CD14-positive monocyte (primary cell): ENCODE results near the gene ADAMTS8. TPM values are rescaled to one million over a fixed set of nuclear protein-coding genes. Genes with fewer than 3 reads are reported as not detected.

ENCODE experiments used
- DNase-seq, 3 donors: peaks; one replicate each; pipeline ENCODE4 v3.0.0-alpha.2; 2011 to 2022
- H2AFZ ChIP-seq: 2 replicates; pipeline ENCODE4 v1.6.0; 2012; ENCODE audit warnings: mild to moderate bottlenecking, low read depth, low read length, inconsistent platforms; ENCODE audit not compliant: insufficient read depth, poor library complexity, severe bottlenecking
- H3K27ac ChIP-seq, 2 donors: 1 replicate in 1 of 2; 2 replicates in 1 of 2; pipeline ENCODE4 v1.5.1; 2012 to 2013; ENCODE audit warnings: low read length in 2 of 2, control low read depth in 1 of 2, inconsistent platforms in 1 of 2, low read depth in 1 of 2, mild to moderate bottlenecking in 1 of 2
- H3K27me3 ChIP-seq, 2 donors: one replicate each; pipeline versions ENCODE4 v1.6.0 to v1.6.1; 2011 to 2013; ENCODE audit warnings: low read length in 2 of 2; ENCODE audit not compliant: control insufficient read depth in 2 of 2, insufficient read depth in 2 of 2
- H3K36me3 ChIP-seq, 2 donors: replicated peaks in 1 of 2; 1 replicate in 1 of 2; 2 replicates in 1 of 2; pipeline versions ENCODE4 v1.5.1 to v1.6.1; 2012 to 2013; ENCODE audit warnings: low read length in 2 of 2, control low read depth in 1 of 2, inconsistent platforms in 1 of 2, mild to moderate bottlenecking in 1 of 2; ENCODE audit not compliant: insufficient read depth in 2 of 2, control insufficient read depth in 1 of 2
- H3K4me1 ChIP-seq, 2 donors: 1 replicate in 1 of 2; 2 replicates in 1 of 2; pipeline versions ENCODE4 v1.5.1 to v1.6.1; 2012 to 2013; ENCODE audit warnings: low read length in 2 of 2, control low read depth in 1 of 2, inconsistent platforms in 1 of 2, mild to moderate bottlenecking in 1 of 2, moderate library complexity in 1 of 2; ENCODE audit not compliant: insufficient read depth in 2 of 2, control insufficient read depth in 1 of 2
- H3K4me2 ChIP-seq: replicated peaks from 2 replicates; pipeline ENCODE3; 2012; ENCODE audit warnings: low read length, moderate library complexity, mild to moderate bottlenecking; ENCODE audit not compliant: poor library complexity, severe bottlenecking; ENCODE audit errors: extremely low read depth
- H3K4me3 ChIP-seq, 3 experiments: fragments of 200-600 bp in 1 of 3; sonication (generic) in 1 of 3; replicated peaks in 1 of 3; 1 replicate in 2 of 3; 2 replicates in 1 of 3; pipeline ENCODE4 v1.5.1; 2011 to 2013; ENCODE audit warnings: low read length in 3 of 3, mild to moderate bottlenecking in 3 of 3, control low read depth in 2 of 3, low read depth in 2 of 3, inconsistent platforms in 1 of 3, moderate library complexity in 1 of 3
- H3K79me2 ChIP-seq: 2 replicates; pipeline ENCODE4 v1.6.0; 2012; ENCODE audit warnings: mild to moderate bottlenecking, control low read depth, inconsistent platforms, low read length, moderate library complexity; ENCODE audit not compliant: insufficient read depth
- H3K9ac ChIP-seq: 2 replicates; pipeline ENCODE4 v1.6.0; 2017; ENCODE audit warnings: low read length, mild to moderate bottlenecking; ENCODE audit not compliant: insufficient read depth, poor library complexity, severe bottlenecking
- H3K9me3 ChIP-seq, 2 donors: replicated peaks in 1 of 2; 1 replicate in 1 of 2; 2 replicates in 1 of 2; pipeline versions ENCODE4 v1.5.1 to v1.6.1; 2012 to 2013; ENCODE audit warnings: low read length in 2 of 2, control low read depth in 1 of 2; ENCODE audit not compliant: control insufficient read depth in 1 of 2, insufficient read depth in 1 of 2
- H4K20me1 ChIP-seq: 2 replicates; pipeline ENCODE4 v1.6.0; 2012; ENCODE audit warnings: mild to moderate bottlenecking, low read length, control low read depth, moderate library complexity; ENCODE audit not compliant: insufficient read depth
- H3K27ac Mint-ChIP-seq, 7 donors: one replicate each; pipeline ENCODE4 v1.8.0; 2020; ENCODE audit warnings: mild to moderate bottlenecking in 7 of 7, mixed read lengths in 7 of 7, moderate library complexity in 6 of 7, inconsistent platforms in 2 of 7
- H3K27me3 Mint-ChIP-seq, 3 donors: one replicate each; pipeline ENCODE4 v1.8.0; 2021 to 2022; ENCODE audit warnings: low read depth in 3 of 3, mild to moderate bottlenecking in 3 of 3, mixed read lengths in 3 of 3, moderate library complexity in 3 of 3, inconsistent platforms in 1 of 3
- H3K36me3 Mint-ChIP-seq, 2 donors: one replicate each; pipeline ENCODE4 v1.8.0; 2020; ENCODE audit warnings: mixed read lengths in 2 of 2, inconsistent platforms in 1 of 2, mild to moderate bottlenecking in 1 of 2
- H3K4me1 Mint-ChIP-seq: one replicate; pipeline ENCODE4 v1.8.0; 2020; ENCODE audit warnings: mild to moderate bottlenecking, mixed read lengths
- H3K4me3 Mint-ChIP-seq, 2 donors: one replicate each; pipeline ENCODE4 v1.8.0; 2020; ENCODE audit warnings: mild to moderate bottlenecking in 2 of 2, mixed read lengths in 2 of 2, moderate library complexity in 1 of 2
- H3K9me3 Mint-ChIP-seq, 7 donors: one replicate each; pipeline ENCODE4 v1.8.0; 2020 to 2022; ENCODE audit warnings: mixed read lengths in 7 of 7, mild to moderate bottlenecking in 6 of 7, moderate library complexity in 6 of 7, inconsistent platforms in 2 of 7
- CTCF ChIP-seq: fragments of 200-600 bp; IDR thresholded peaks from one replicate; pipeline ENCODE4 v1.8.0; 2022; ENCODE audit warnings: antibody characterized with exemption, mild to moderate bottlenecking
- WGBS: methylation state at CpG from one replicate; pipeline ENCODE4 v1.1.5; 2013; ENCODE audit warnings: missing lambda C conversion rate; ENCODE audit not compliant: insufficient coverage; 5-methylcytosine and 5-hydroxymethylcytosine counted together
- intact Hi-C, 2 donors: fragments of 100-400 bp; cut with micrococcal nuclease; formaldehyde crosslinking; loops; one replicate each; pipeline versions ENCODE4 v1.15.0 to v1.15.1; 2023
- polyA plus RNA-seq, 3 donors: library from polyadenylated mRNA; depleted of rRNA in 1 of 3; unstranded in 2 of 3; stranded (reverse) in 1 of 3; fragments of 300-500 nt in 2 of 3; fragments of >200 nt in 1 of 3; fragmentation: Illumina TruSeq in 2 of 3; gene quantifications; 1 replicate in 2 of 3; 2 replicates in 1 of 3; pipeline ENCODE4 v1.2.3, GENCODE V29; 2012 to 2021

The ADAMTS8 gene
- polyA plus RNA-seq, 3 donors = not detected

- Mint-ChIP-seq H3K27ac (no peak overlapping the region), H3K9me3 (peaks cover 0 to 4% (median 0%) of the 10 kb centered on the region in 7 donors), H3K4me3 (no peak overlapping the region), H3K4me1 (peaks cover 23% of the 10 kb centered on the region), H3K36me3 (no peaks in the 10 kb centered on the region), H3K27me3 (peaks cover 12 to 14% (median 14%) of the 10 kb centered on the region in 3 donors)
- intact Hi-C loops = no loop called here
- no peaks in the 10 kb centered on the region for H3K36me3 ChIP-seq
- no peak overlapping the region for H3K4me3 ChIP-seq
- H4K20me1 ChIP-seq = no peaks in the 10 kb centered on the region
- H3K9me3 ChIP-seq = no peaks in the 10 kb centered on the region
- WGBS = 35% methylated on average over 5 of the region's 5 CpGs
- no peak overlapping the region for H3K4me2 ChIP-seq
- H3K79me2 ChIP-seq = no peaks in the 10 kb centered on the region
- H3K27me3 ChIP-seq = peaks cover 0 to 3% of the 10 kb centered on the region in 2 donors
- no peak overlapping the region for H2AFZ ChIP-seq
- H3K9ac ChIP-seq = no peak overlapping the region
- H3K4me1 ChIP-seq = peaks cover 16 to 21% of the 10 kb centered on the region in 2 donors
- no peak overlapping the region for H3K27ac ChIP-seq
- TF ChIP-seq CTCF = no peak
- DNase-seq = no peak
Measured at GRCh38 chr11:130397780-130398179, 30.6 kb downstream of the ADAMTS8 start.

- peaks cover 15% of the 10 kb centered on the region for H3K4me1 Mint-ChIP-seq
- no peaks in the 10 kb centered on the region for H3K79me2 ChIP-seq
- H3K27me3 ChIP-seq = peaks cover 0 to 1% of the 10 kb centered on the region in 2 donors
- no peaks in the 10 kb centered on the region for H3K36me3 ChIP-seq
- intact Hi-C loops = no loop called here
- no peaks in the 10 kb centered on the region for H3K9me3 ChIP-seq
- 100% methylated on average over 1 of the region's 2 CpGs for whole genome bisulfite sequencing
- no peaks in the 10 kb centered on the region for H4K20me1 ChIP-seq
- H2AFZ ChIP-seq = no peak overlapping the region
- peaks cover 12 to 15% (median 14%) of the 10 kb centered on the region in 3 donors for H3K27me3 Mint-ChIP-seq
- peaks cover 15 to 16% of the 10 kb centered on the region in 2 donors for H3K4me1 ChIP-seq
- no peak overlapping the region for H3K4me3 ChIP-seq
- H3K27ac ChIP-seq = no peak overlapping the region
- DNase-seq = no peak
- H3K9me3 Mint-ChIP-seq = peaks cover 0 to 4% (median 0%) of the 10 kb centered on the region in 7 donors
- H3K4me3 Mint-ChIP-seq = no peak overlapping the region
- H3K36me3 Mint-ChIP-seq = no peaks in the 10 kb centered on the region
- TF ChIP-seq CTCF = no peak
- H3K27ac Mint-ChIP-seq = no peak overlapping the region
- no peak overlapping the region for H3K9ac ChIP-seq
- H3K4me2 ChIP-seq = no peak overlapping the region
Measured at GRCh38 chr11:130396965-130397364, 31.4 kb downstream of the ADAMTS8 start.
